Measurements from ENCODE around the gene MEX3C. TPM values are rescaled to one million over a fixed set of nuclear protein-coding genes. Genes with fewer than 3 reads are reported as not detected.

Gene MEX3C
- polyA plus RNA-seq, 1 donor from 2014 or later = 58.6 TPM

Other genes starting within 250 kb of the MEX3C start
- 20.6 and 23.0 TPM in 2 replicates for gene ELAC1, start 229.6 kb downstream of the MEX3C start, polyA plus RNA-seq
- 40.2 and 49.8 TPM in 2 replicates for gene SMAD4, start 167.5 kb downstream of the MEX3C start, polyA plus RNA-seq

All from neural cell (in vitro differentiated cells).